Thyroid gland (tissue), 4 donors: ENCODE data around the gene GAL3ST2. TPM values are rescaled to one million over a fixed set of nuclear protein-coding genes. Genes with fewer than 3 reads are reported as not detected.
"Not testable (repeated sequence)": the region's sequence is repeated elsewhere in the genome, so short reads cannot be mapped to it uniquely, and the experiment has no call there.

Experiments
- DNase-seq, 2 donors: peaks; one replicate each; pipeline ENCODE4 v3.0.0-alpha.2; 2019
- H3K27ac ChIP-seq, 3 donors: fragments of 200-600 bp; sonication (generic); 1 replicate in 2 of 3; 2 replicates in 1 of 3; pipeline ENCODE4 v1.5.1; 2016 to 2019; ENCODE audit warnings: mild to moderate bottlenecking in 1 of 3, moderate library complexity in 1 of 3
- H3K27me3 ChIP-seq: fragments of 200-600 bp; sonication (generic); one replicate; pipeline ENCODE4 v1.5.1; 2019
- H3K36me3 ChIP-seq, 2 donors: fragments of 200-600 bp; sonication (generic); one replicate each; pipeline ENCODE4 v1.5.1; 2016 to 2019
- H3K4me1 ChIP-seq, 2 donors: fragments of 200-600 bp; sonication (generic); one replicate each; pipeline ENCODE4 v1.5.1; 2017 to 2019
- H3K4me3 ChIP-seq, 3 donors: fragments of 200-600 bp; sonication (generic); replicated peaks in 1 of 3; 1 replicate in 2 of 3; 2 replicates in 1 of 3; pipeline ENCODE4 v1.5.1; 2016; ENCODE audit warnings: mild to moderate bottlenecking in 1 of 3
- H3K9me3 ChIP-seq: fragments of 200-600 bp; sonication (generic); one replicate; pipeline ENCODE4 v1.5.1; 2017
- CTCF ChIP-seq, 6 experiments: fragments of 200-600 bp in 3 of 6; fragments of 450-650 bp in 3 of 6; sonication (generic) in 3 of 6; IDR thresholded peaks; one replicate each; pipeline ENCODE4 v1.5.1; 2016 to 2019; ENCODE audit warnings: antibody characterized with exemption in 6 of 6, mild to moderate bottlenecking in 2 of 6, inconsistent platforms in 1 of 6, moderate library complexity in 1 of 6
- POLR2A ChIP-seq, 2 donors: fragments of 450-650 bp; IDR thresholded peaks; one replicate each; pipeline ENCODE4 v1.6.1; 2017; ENCODE audit warnings: antibody characterized with exemption in 2 of 2, mild to moderate bottlenecking in 2 of 2, moderate library complexity in 1 of 2
- WGBS, 2 donors: methylation state at CpG; one replicate each; pipeline ENCODE4 v1.1.5; 2017; 5-methylcytosine and 5-hydroxymethylcytosine counted together
- intact Hi-C: fragments of 100-400 bp; cut with DNase I; formaldehyde crosslinking; loops from one replicate; pipeline ENCODE4 v1.15.1; 2023
- total RNA-seq, 4 donors: library from RNA; depleted of rRNA; stranded (reverse); fragments of >200 nt; gene quantifications; one replicate each; pipeline ENCODE4 v1.2.3, GENCODE V29; 2016

GAL3ST2 gene
- total RNA-seq, 4 donors from 2014 or later, result not detected

- 93 to 95% methylated on average over 19 to 21 of the region's 21 CpGs for WGBS, 2 donors
- Histone ChIP-seq H3K9me3 (no peaks in the 10 kb centered on the region), H3K4me1 (peaks cover 4 to 5% of the 10 kb centered on the region in 2 donors), H3K27me3 (no peaks in the 10 kb centered on the region), H3K4me3 (no peak overlapping the region), H3K27ac (no peak overlapping the region), H3K36me3 (no peaks in the 10 kb centered on the region)
- no peak for TF ChIP-seq POLR2A (IDR thresholded peaks at IDR 0.05)
- TF ChIP-seq CTCF (IDR thresholded peaks at IDR 0.05), result no peak
- intact Hi-C loops, result no loop called here
- DNase-seq, result no peak
Measured at GRCh38 chr2:241798631-241799521, 22.3 kb downstream of the GAL3ST2 start.

DNA sequence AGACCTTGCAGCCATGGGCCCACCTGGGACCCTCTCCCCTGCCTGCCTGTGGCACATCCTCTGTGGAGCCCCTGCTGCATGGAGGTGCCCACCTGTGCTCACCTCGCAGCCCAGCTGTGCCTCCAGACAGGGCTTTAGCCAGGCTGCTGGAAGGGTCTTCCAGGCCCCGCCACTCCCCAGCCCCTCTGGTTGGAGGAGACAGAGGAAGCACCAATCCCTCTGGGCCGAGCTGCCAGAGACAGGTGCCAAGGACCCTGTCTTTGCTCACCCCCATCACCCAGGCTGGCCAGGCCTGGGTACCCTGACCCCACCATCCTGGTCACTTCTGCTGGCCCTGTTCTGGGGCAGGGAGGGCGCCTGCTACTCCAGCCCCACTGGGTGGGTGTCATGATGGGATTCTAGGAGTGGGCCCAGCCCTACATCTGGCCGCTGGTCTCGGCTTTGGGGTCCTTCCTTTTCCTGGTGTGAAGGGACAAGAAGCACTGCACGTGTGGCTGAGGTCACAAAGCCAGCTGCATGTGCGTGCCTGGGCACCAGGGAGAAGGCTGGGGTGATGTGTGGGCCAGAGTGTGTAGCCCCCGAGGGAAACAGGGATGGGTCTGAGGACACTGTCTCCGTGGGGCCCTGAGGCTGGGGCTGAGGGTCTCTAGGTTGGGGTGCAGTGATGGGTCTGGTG, 23.0 kb downstream of the GAL3ST2 start:
- TF ChIP-seq POLR2A (IDR thresholded peaks at IDR 0.05) (no peak), CTCF (IDR thresholded peaks at IDR 0.05) (no peak)
- no peak for DNase-seq
- intact Hi-C loops, result no loop called here
- Histone ChIP-seq H3K9me3 (no peaks in the 10 kb centered on the region), H3K27me3 (no peaks in the 10 kb centered on the region), H3K27ac (no peak overlapping the region), H3K36me3 (no peaks in the 10 kb centered on the region), H3K4me1 (peaks cover 8 to 13% of the 10 kb centered on the region in 2 donors), H3K4me3 (no peak overlapping the region)
- WGBS, 2 donors, result 84 to 88% methylated on average over 8 to 9 of the region's 10 CpGs

GRCh38 chr2:241800198-241800903, 23.7 kb downstream of the GAL3ST2 start:
- H3K4me1 ChIP-seq, result peaks cover 10 to 15% of the 10 kb centered on the region in 2 donors
- H3K36me3 ChIP-seq, intact Hi-C loops, DNase-seq, H3K27ac ChIP-seq, H3K4me3 ChIP-seq, H3K9me3 ChIP-seq, H3K27me3 ChIP-seq: not testable (repeated sequence)
- WGBS, 2 donors, result 74 to 79% methylated on average over 28 to 35 of the region's 35 CpGs

DNA sequence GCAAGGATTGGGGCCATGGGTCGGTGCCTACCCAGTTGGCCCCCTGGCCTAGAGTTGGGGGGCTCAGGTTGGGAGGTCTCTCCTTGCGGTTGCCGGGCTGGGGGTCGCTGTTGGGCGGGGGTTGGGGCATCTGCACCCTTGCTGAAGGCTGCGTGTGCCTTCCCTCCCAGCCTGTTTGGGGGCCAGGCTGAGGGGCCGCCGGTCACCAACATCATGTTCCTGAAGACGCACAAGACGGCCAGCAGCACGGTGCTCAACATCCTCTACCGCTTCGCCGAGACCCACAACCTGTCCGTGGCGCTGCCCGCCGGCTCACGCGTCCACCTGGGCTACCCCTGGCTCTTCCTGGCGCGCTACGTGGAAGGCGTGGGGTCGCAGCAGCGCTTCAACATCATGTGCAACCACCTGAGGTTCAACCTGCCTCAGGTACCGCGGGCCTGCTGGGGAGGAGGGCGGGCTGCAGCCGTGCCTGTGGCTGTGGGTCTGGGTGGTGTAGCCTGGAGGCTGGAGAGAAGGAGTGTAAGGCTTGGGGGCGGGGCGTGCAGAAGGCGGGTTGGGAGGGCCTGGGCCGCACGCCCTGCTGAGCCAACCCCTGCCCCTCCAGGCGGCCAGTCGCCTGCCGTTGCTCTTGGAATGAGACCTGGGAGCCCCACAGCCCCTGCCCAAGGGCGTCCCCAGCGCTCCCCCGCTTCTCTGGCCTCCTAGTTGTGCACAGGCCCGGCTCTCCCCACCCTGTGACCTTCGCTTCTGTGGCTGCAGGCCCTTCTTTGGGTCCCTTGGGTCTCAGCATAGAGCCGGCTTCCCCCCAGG, 25.2 kb downstream of the GAL3ST2 start:
- Histone ChIP-seq H3K4me1 (peaks cover 10 to 15% of the 10 kb centered on the region in 2 donors), H3K4me3 (no peak overlapping the region), H3K9me3 (no peaks in the 10 kb centered on the region), H3K27ac (no peak overlapping the region), H3K36me3 (no peaks in the 10 kb centered on the region), H3K27me3 (no peaks in the 10 kb centered on the region)
- DNase-seq, result no peak
- WGBS, 2 donors, result 69 to 85% methylated on average over 25 to 42 of the region's 44 CpGs
- TF ChIP-seq POLR2A (IDR thresholded peaks at IDR 0.05) (no peak), CTCF (IDR thresholded peaks at IDR 0.05) (no peak)
- intact Hi-C loops, result no loop called here
